PC-9 (cell line): ENCODE measurements around the gene MYH6. TPM values are rescaled to one million over a fixed set of nuclear protein-coding genes. Genes with fewer than 3 reads are reported as not detected.

Experiments used
- BruUV-seq: library from RNA; stranded (reverse); fragments of 400-500 nt; replicated peaks from 2 replicates; lab custom pipeline; 2021; lab: Mats Ljungman, UMichigan
- CTCF ChIA-PET: fragments of 300-600 bp; sonication (Branson Sonifier 250); formaldehyde crosslinking; loops from one replicate; lab custom pipeline; 2022; ENCODE audit warnings: antibody characterized with exemption; lab: Charles Lee
- POLR2A ChIA-PET: fragments of 300-600 bp; sonication (Branson Sonifier 250); formaldehyde crosslinking; loops from one replicate; lab custom pipeline; 2022; ENCODE audit warnings: antibody characterized with exemption; ENCODE audit not compliant: unreplicated experiment; lab: Charles Lee
- DNase-seq, 2 experiments: peaks; one replicate each; pipeline versions ENCODE4 v3.0.0 to v3.0.0-alpha.2; 2015 to 2022; ENCODE audit warnings: mixed read lengths in 1 of 2
- H2AFZ ChIP-seq: fragments of 200-600 bp; sonication (generic); 2 replicates; pipeline ENCODE4 v1.8.1; 2017; ENCODE audit warnings: antibody characterized with exemption
- H3F3A ChIP-seq: fragments of 200-600 bp; sonication (generic); 2 replicates; pipeline ENCODE4 v1.8.1; 2017; ENCODE audit warnings: antibody characterized with exemption, mild to moderate bottlenecking, low read depth; ENCODE audit not compliant: insufficient read depth
- H3K27ac ChIP-seq: fragments of 200-600 bp; sonication (generic); 2 replicates; pipeline ENCODE4 v1.6.1; 2016; ENCODE audit warnings: mixed run types
- H3K27me3 ChIP-seq: fragments of 200-600 bp; sonication (generic); 2 replicates; pipeline ENCODE4 v1.6.1; 2016; ENCODE audit warnings: low read depth, mixed run types; ENCODE audit not compliant: insufficient read depth
- H3K36me3 ChIP-seq: fragments of 200-600 bp; sonication (generic); 2 replicates; pipeline ENCODE4 v1.6.1; 2016; ENCODE audit warnings: low read depth, mixed run types
- H3K4me1 ChIP-seq: fragments of 200-600 bp; sonication (generic); replicated peaks from 2 replicates; pipeline ENCODE4 v1.6.1; 2016; ENCODE audit warnings: mixed run types; ENCODE audit not compliant: insufficient read depth
- H3K4me2 ChIP-seq: fragments of 200-600 bp; sonication (generic); 2 replicates; pipeline ENCODE4 v1.6.1; 2017; ENCODE audit warnings: mixed run types
- H3K4me3 ChIP-seq: fragments of 200-600 bp; sonication (generic); 2 replicates; pipeline ENCODE4 v1.6.1; 2016; ENCODE audit warnings: mixed run types
- H3K79me2 ChIP-seq: fragments of 200-600 bp; sonication (generic); 2 replicates; pipeline ENCODE4 v1.6.1; 2017; ENCODE audit warnings: low read depth, mixed run types
- H3K9me2 ChIP-seq: fragments of 200-600 bp; sonication (generic); 2 replicates; pipeline ENCODE4 v1.8.1; 2017; ENCODE audit warnings: mild to moderate bottlenecking; ENCODE audit not compliant: insufficient read depth
- H3K9me3 ChIP-seq: fragments of 200-600 bp; sonication (generic); 2 replicates; pipeline ENCODE4 v1.8.1; 2016; ENCODE audit warnings: low read depth; ENCODE audit not compliant: insufficient read depth
- H4K20me1 ChIP-seq: fragments of 200-600 bp; sonication (generic); 2 replicates; pipeline ENCODE4 v1.8.1; 2017; ENCODE audit not compliant: insufficient read depth
- EZH2 ChIP-seq: fragments of 200-600 bp; sonication (generic); IDR thresholded peaks from 2 replicates; pipeline ENCODE4 v1.8.0; 2017; ENCODE audit warnings: antibody characterized with exemption, low read depth
- intact Hi-C: fragments of 100-400 bp; cut with micrococcal nuclease; formaldehyde crosslinking; loops from one replicate; pipeline ENCODE4 v1.10.0; 2022; ENCODE audit not compliant: unreplicated experiment
- total RNA-seq: library from RNA; stranded (reverse); gene quantifications from 2 replicates; pipeline ENCODE4 v1.2.3, GENCODE V29; 2021
- TF ChIP-seq, protein P1 (sequence below): fragments of 200-600 bp; sonication (generic); conservative IDR thresholded peaks from 2 replicates; pipeline ENCODE4 v1.6.1; 2017; ENCODE audit warnings: mixed run types, antibody characterized with exemption, mild to moderate bottlenecking, moderate library complexity

The MYH6 gene
- total RNA-seq, 1 experiment from 2014 or later = not detected

DNA sequence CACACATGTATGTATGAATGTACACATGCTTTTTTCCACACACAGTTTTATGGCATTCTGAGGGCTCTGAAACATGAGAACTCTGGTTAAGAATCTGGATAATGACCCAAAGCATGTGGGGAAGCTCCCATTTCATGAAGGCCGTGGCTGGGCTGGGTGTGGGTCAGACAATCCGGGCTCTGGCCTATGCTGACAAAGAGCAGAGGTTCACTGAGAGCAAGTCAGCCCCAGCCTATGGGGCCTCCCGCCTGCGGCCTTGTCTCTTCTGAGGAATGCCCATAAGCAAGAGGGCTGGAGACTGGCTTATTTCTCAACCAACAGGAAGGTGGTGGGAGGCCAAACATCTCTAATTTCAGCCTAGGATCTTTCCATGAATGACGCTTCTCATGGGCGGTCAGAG lies 8.5 kb downstream of the MYH6 start:
- intact Hi-C loops = no loop called here
- no peak overlapping the region for H3K4me2 ChIP-seq
- no peaks in the 10 kb centered on the region for H3K4me1 ChIP-seq
- H3K9me3 ChIP-seq = no peaks in the 10 kb centered on the region
- no peak overlapping the region for H3K27ac ChIP-seq
- no peaks in the 10 kb centered on the region for H3K9me2 ChIP-seq
- ChIA-PET CTCF (no interaction called here), POLR2A (no interaction called here)
- no peak overlapping the region for H2AFZ ChIP-seq
- TF ChIP-seq EZH2 = no peak
- TF ChIP-seq, protein P1, sequence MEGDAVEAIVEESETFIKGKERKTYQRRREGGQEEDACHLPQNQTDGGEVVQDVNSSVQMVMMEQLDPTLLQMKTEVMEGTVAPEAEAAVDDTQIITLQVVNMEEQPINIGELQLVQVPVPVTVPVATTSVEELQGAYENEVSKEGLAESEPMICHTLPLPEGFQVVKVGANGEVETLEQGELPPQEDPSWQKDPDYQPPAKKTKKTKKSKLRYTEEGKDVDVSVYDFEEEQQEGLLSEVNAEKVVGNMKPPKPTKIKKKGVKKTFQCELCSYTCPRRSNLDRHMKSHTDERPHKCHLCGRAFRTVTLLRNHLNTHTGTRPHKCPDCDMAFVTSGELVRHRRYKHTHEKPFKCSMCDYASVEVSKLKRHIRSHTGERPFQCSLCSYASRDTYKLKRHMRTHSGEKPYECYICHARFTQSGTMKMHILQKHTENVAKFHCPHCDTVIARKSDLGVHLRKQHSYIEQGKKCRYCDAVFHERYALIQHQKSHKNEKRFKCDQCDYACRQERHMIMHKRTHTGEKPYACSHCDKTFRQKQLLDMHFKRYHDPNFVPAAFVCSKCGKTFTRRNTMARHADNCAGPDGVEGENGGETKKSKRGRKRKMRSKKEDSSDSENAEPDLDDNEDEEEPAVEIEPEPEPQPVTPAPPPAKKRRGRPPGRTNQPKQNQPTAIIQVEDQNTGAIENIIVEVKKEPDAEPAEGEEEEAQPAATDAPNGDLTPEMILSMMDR = no peak
- no peak overlapping the region for H3K4me3 ChIP-seq
- H3K79me2 ChIP-seq = no peaks in the 10 kb centered on the region
- H3K36me3 ChIP-seq = no peaks in the 10 kb centered on the region
- H4K20me1 ChIP-seq = no peaks in the 10 kb centered on the region
- no TSS peak for BruUV-seq
- H3K27me3 ChIP-seq = peaks cover 90% of the 10 kb centered on the region
- no peak for DNase-seq
- H3F3A ChIP-seq = no peaks in the 10 kb centered on the region

- intact Hi-C loops = no loop called here
- peaks cover 90% of the 10 kb centered on the region for H3K27me3 ChIP-seq
- no peaks in the 10 kb centered on the region for H3K9me3 ChIP-seq
- no peak overlapping the region for H3K4me3 ChIP-seq
- H2AFZ ChIP-seq = no peak overlapping the region
- H3F3A ChIP-seq = no peaks in the 10 kb centered on the region
- H3K4me1 ChIP-seq = no peaks in the 10 kb centered on the region
- no peak overlapping the region for H3K27ac ChIP-seq
- H3K9me2 ChIP-seq = no peaks in the 10 kb centered on the region
- no TSS peak for BruUV-seq
- no peaks in the 10 kb centered on the region for H3K36me3 ChIP-seq
- ChIA-PET CTCF (no interaction called here), POLR2A (no interaction called here)
- no peak overlapping the region for H3K4me2 ChIP-seq
- no peaks in the 10 kb centered on the region for H3K79me2 ChIP-seq
- DNase-seq = no peak
- no peaks in the 10 kb centered on the region for H4K20me1 ChIP-seq
- TF ChIP-seq, protein P1 = no peak
- TF ChIP-seq EZH2 = no peak
These were observed 8.9 kb downstream of the MYH6 start for GRCh38 chr14:23399136-23399535.

GRCh38 chr14:23398348-23398747 lies 9.7 kb downstream of the MYH6 start:
- Histone ChIP-seq H3K9me2 (no peaks in the 10 kb centered on the region), H3K27me3 (peaks cover 90% of the 10 kb centered on the region), H3K4me1 (no peaks in the 10 kb centered on the region), H3F3A (no peaks in the 10 kb centered on the region), H3K36me3 (no peaks in the 10 kb centered on the region), H2AFZ (no peak overlapping the region), H4K20me1 (no peaks in the 10 kb centered on the region), H3K27ac (no peak overlapping the region), H3K9me3 (no peaks in the 10 kb centered on the region), H3K79me2 (no peaks in the 10 kb centered on the region), H3K4me3 (no peak overlapping the region), H3K4me2 (no peak overlapping the region)
- TF ChIP-seq, protein P1 = no peak
- no peak for TF ChIP-seq EZH2
- BruUV-seq = no TSS peak
- POLR2A ChIA-PET = no interaction called here
- intact Hi-C loops = no loop called here
- DNase-seq = no peak
- CTCF ChIA-PET = no interaction called here
